ENCODE measurements around the gene SART3. TPM values are rescaled to one million over a fixed set of nuclear protein-coding genes. Genes with fewer than 3 reads are reported as not detected.

Gene SART3
- total RNA-seq, 4 donors from 2014 or later: 37.0 to 68.7 (median 48.2) TPM

- no peak overlapping the region for H3K27ac ChIP-seq
These were observed 39.2 kb upstream of the SART3 start for GRCh38 chr12:108599948-108600701.

GRCh38 chr12:108599541-108599940 is 38.6 kb upstream of the SART3 start:
- peaks cover 0 to 5% (median 0%) of the 10 kb centered on the region in 3 donors for H3K4me1 ChIP-seq
- no peaks in the 10 kb centered on the region for H3K27me3 ChIP-seq
- no peaks in the 10 kb centered on the region for H3K9me3 ChIP-seq
- no peaks in the 10 kb centered on the region for H3K36me3 ChIP-seq
- H3K27ac ChIP-seq: no peak overlapping the region
- TF ChIP-seq CTCF (IDR thresholded peaks at IDR 0.05): no peak
- TF ChIP-seq POLR2A (IDR thresholded peaks at IDR 0.05): no peak
- no peak overlapping the region for H3K4me3 ChIP-seq
- 50% methylated on average over 1 of the region's 6 CpGs; no CpG with 5 or more reads in 1 of the 2 donors for WGBS, 2 donors
- DNase-seq: no peak
- intact Hi-C loops (cut with DNase I): no loop called here

More at GRCh38 chr12:108599948-108600701, 39.2 kb upstream of the SART3 start:
- 76 to 81% methylated on average over 7 to 8 of the region's 10 CpGs for WGBS, 2 donors
- intact Hi-C loops (cut with DNase I): no loop called here
- no peaks in the 10 kb centered on the region for H3K36me3 ChIP-seq
- H3K9me3 ChIP-seq: no peaks in the 10 kb centered on the region
- peaks cover 0 to 5% (median 0%) of the 10 kb centered on the region in 3 donors for H3K4me1 ChIP-seq
- no peak overlapping the region for H3K4me3 ChIP-seq
- no peak for TF ChIP-seq CTCF (IDR thresholded peaks at IDR 0.05)
- TF ChIP-seq POLR2A (IDR thresholded peaks at IDR 0.05): no peak
- DNase-seq: no peak
- no peaks in the 10 kb centered on the region for H3K27me3 ChIP-seq

- Histone ChIP-seq H3K4me3 (no peak overlapping the region), H3K27ac (peak overlapping the region in 3 of 4 donors; percentile 3 to 58 (median 42))
- 89 to 95% methylated on average over 10 to 11 of the region's 11 CpGs for WGBS, 2 donors
These were observed 37.7 kb upstream of the SART3 start for GRCh38 chr12:108598553-108599250.

GRCh38 chr12:108597559-108598471 is 36.8 kb upstream of the SART3 start, which contains the start of gene TMEM119:
Gene TMEM119, minus strand, starts transcription at chr12:108598084. Its CDS starts 5,701 bp downstream, at chr12:108592383.
- no peaks in the 10 kb centered on the region for H3K9me3 ChIP-seq
- no peaks in the 10 kb centered on the region for H3K36me3 ChIP-seq
- H3K27me3 ChIP-seq: no peaks in the 10 kb centered on the region
- 28 to 62% methylated on average over 3 to 14 of the region's 27 CpGs for WGBS, 2 donors
- TF ChIP-seq POLR2A (IDR thresholded peaks at IDR 0.05): no peak
- TF ChIP-seq CTCF (IDR thresholded peaks at IDR 0.05): no peak
- intact Hi-C loops (cut with DNase I): no loop called here
- DNase-seq: no peak
- peaks cover 0 to 5% (median 0%) of the 10 kb centered on the region in 3 donors for H3K4me1 ChIP-seq
- peak within 1 kb of the TSS in 3 of 4 donors; percentile 3 to 58 (median 44) for H3K27ac ChIP-seq
- peak within 1 kb of the TSS in 3 of 4 donors; percentile 25 to 55 (median 36) for H3K4me3 ChIP-seq

More at GRCh38 chr12:108598553-108599250, 37.7 kb upstream of the SART3 start:
- no peak for DNase-seq
- Histone ChIP-seq H3K36me3 (no peaks in the 10 kb centered on the region), H3K9me3 (no peaks in the 10 kb centered on the region), H3K4me1 (peaks cover 0 to 5% (median 0%) of the 10 kb centered on the region in 3 donors), H3K27me3 (no peaks in the 10 kb centered on the region)
- intact Hi-C loops (cut with DNase I): no loop called here
- TF ChIP-seq CTCF (IDR thresholded peaks at IDR 0.05) (no peak), POLR2A (IDR thresholded peaks at IDR 0.05) (no peak)

All from esophagus squamous epithelium (tissue), 5 donors.